ENCODE measurements around the gene CHST15. TPM values are rescaled to one million over a fixed set of nuclear protein-coding genes. Genes with fewer than 3 reads are reported as not detected.

The CHST15 gene
- total and polyA plus RNA-seq, 2 of the 13 experiments (the other 11 are each of a cell fraction or from before 2014, with no cell fraction given): 1.4 to 94.7 TPM

- no peak overlapping the region for H3K9ac ChIP-seq (ENCODE audit: insufficient read depth, low read depth, low read length)
- ATAC-seq (no peak), FAIRE-seq (no peak), DNase-seq (ENCODE audit: low spot score) (no peak)
- no TSS peak for BruUV-seq (replicated peaks)
- H3K4me1 ChIP-seq (ENCODE audit: insufficient read depth, low read length): peaks cover 30% of the 10 kb centered on the region
- H3K4me3 ChIP-seq (replicated peaks in 1 of 3; ENCODE audit: insufficient read depth in 1 of 3, low read depth in 2 of 3, low read length in 3 of 3): no peak overlapping the region
- CTCF ChIA-PET (ENCODE audit: low intra/inter-chr PET ratio, low total read pairs): no interaction called here
- in situ Hi-C loops (cut with HindIII; ENCODE audit: extremely low pct_ligation_motif_present, low pct_unique_long_range_greater_than_20kb): no loop called here
- no peak overlapping the region for H3K27ac ChIP-seq (ENCODE audit: extremely low read length, insufficient read depth, low read length)
- peaks cover 31 to 74% of the 10 kb centered on the region in 2 experiments for H3K36me3 ChIP-seq (replicated peaks in 1 of 2; ENCODE audit: control insufficient read depth in 1 of 2, insufficient read depth in 2 of 2, low read length in 2 of 2)
- H3K27me3 ChIP-seq (ENCODE audit: control insufficient read depth in 1 of 2, insufficient read depth in 2 of 2, low read length in 2 of 2): no peaks in the 10 kb centered on the region
- H2AFZ ChIP-seq (ENCODE audit: low read length): no peak overlapping the region
- H3K79me2 ChIP-seq (ENCODE audit: insufficient read depth, low read length): no peaks in the 10 kb centered on the region
- intact Hi-C loops (cut with micrococcal nuclease; ENCODE audit: unreplicated experiment): no loop called here
- no peak overlapping the region for H3K4me2 ChIP-seq (ENCODE audit: low read depth, low read length)
- POLR2A ChIA-PET: no interaction called here
- 95% methylated on average over 14 of the region's 16 CpGs for WGBS (ENCODE audit: low lambda C conversion rate)
- peaks cover 10% of the 10 kb centered on the region for H3K9me3 ChIP-seq (ENCODE audit: low read length)
- TF ChIP-seq ZBTB42 (CRISPR knock-in tag; IDR thresholded peaks at IDR 0.05): no peak
- no peak for TF ChIP-seq REL (CRISPR knock-in tag; conservative IDR thresholded peaks at IDR 0.05)
- TF ChIP-seq RBAK (CRISPR knock-in tag; IDR thresholded peaks at IDR 0.05): no peak
- no peak for TF ChIP-seq GLMP (CRISPR knock-in tag; IDR thresholded peaks at IDR 0.05; ENCODE audit: borderline replicate concordance)
- no peak for TF ChIP-seq STAT5B (CRISPR knock-in tag; IDR thresholded peaks at IDR 0.05)
- peaks cover 11% of the 10 kb centered on the region for H4K20me1 ChIP-seq (ENCODE audit: insufficient read depth, low read length)
These were observed 84.0 kb downstream of the CHST15 start for GRCh38 chr10:124009231-124010015.

GRCh38 chr10:124008681-124009080, 84.7 kb downstream of the CHST15 start:
- ChIA-PET CTCF (ENCODE audit: low intra/inter-chr PET ratio, low total read pairs) (no interaction called here), POLR2A (no interaction called here)
- ATAC-seq (no peak), DNase-seq (ENCODE audit: low spot score) (no peak), FAIRE-seq (no peak)
- Histone ChIP-seq H3K27me3 (ENCODE audit: control insufficient read depth in 1 of 2, insufficient read depth in 2 of 2, low read length in 2 of 2) (no peaks in the 10 kb centered on the region), H4K20me1 (ENCODE audit: insufficient read depth, low read length) (peaks cover 11% of the 10 kb centered on the region), H3K36me3 (replicated peaks in 1 of 2; ENCODE audit: control insufficient read depth in 1 of 2, insufficient read depth in 2 of 2, low read length in 2 of 2) (peaks cover 31 to 67% of the 10 kb centered on the region in 2 experiments), H3K79me2 (ENCODE audit: insufficient read depth, low read length) (no peaks in the 10 kb centered on the region), H3K4me1 (ENCODE audit: insufficient read depth, low read length) (peaks cover 38% of the 10 kb centered on the region), H3K27ac (ENCODE audit: extremely low read length, insufficient read depth, low read length) (no peak overlapping the region), H3K4me3 (replicated peaks in 1 of 3; ENCODE audit: insufficient read depth in 1 of 3, low read depth in 2 of 3, low read length in 3 of 3) (no peak overlapping the region), H3K9ac (ENCODE audit: insufficient read depth, low read depth, low read length) (no peak overlapping the region), H2AFZ (ENCODE audit: low read length) (no peak overlapping the region), H3K4me2 (ENCODE audit: low read depth, low read length) (no peak overlapping the region), H3K9me3 (ENCODE audit: low read length) (peaks cover 3% of the 10 kb centered on the region)
- intact Hi-C loops (cut with micrococcal nuclease; ENCODE audit: unreplicated experiment): no loop called here
- in situ Hi-C loops (cut with HindIII; ENCODE audit: extremely low pct_ligation_motif_present, low pct_unique_long_range_greater_than_20kb): no loop called here
- no TSS peak for BruUV-seq (replicated peaks)
- WGBS (ENCODE audit: low lambda C conversion rate): 95% methylated on average over 10 of the region's 10 CpGs
- no peak for TF ChIP-seq EP300 (IDR thresholded peaks at IDR 0.05; ENCODE audit: low read depth in 2 of 2, low read length in 2 of 2)
- no peak for TF ChIP-seq EP300 (CRISPR knock-in tag; IDR thresholded peaks at IDR 0.05; ENCODE audit: borderline replicate concordance)
- no peak for TF ChIP-seq THAP11 (CRISPR knock-in tag; IDR thresholded peaks at IDR 0.05)
- no peak for TF ChIP-seq ZBTB1 (CRISPR knock-in tag; IDR thresholded peaks at IDR 0.05; ENCODE audit: borderline replicate concordance)
- no peak for TF ChIP-seq ZNF576 (CRISPR knock-in tag; IDR thresholded peaks at IDR 0.05)
- no peak for TF ChIP-seq NCOA2 (CRISPR knock-in tag; IDR thresholded peaks at IDR 0.05)
- no peak for TF ChIP-seq SATB2 (CRISPR knock-in tag; IDR thresholded peaks at IDR 0.05)
- no peak for TF ChIP-seq HIC2 (CRISPR knock-in tag; IDR thresholded peaks at IDR 0.05; ENCODE audit: low read depth)
- no peak for TF ChIP-seq ZNF670 (CRISPR knock-in tag; IDR thresholded peaks at IDR 0.05; ENCODE audit: borderline replicate concordance)
- TF ChIP-seq ZNF460 (CRISPR knock-in tag; IDR thresholded peaks at IDR 0.05; ENCODE audit: borderline replicate concordance): no peak

Measured in HepG2 (cell line).